ENCODE results near the gene LMAN1L. TPM values are rescaled to one million over a fixed set of nuclear protein-coding genes. Genes with fewer than 3 reads are reported as not detected.

The LMAN1L gene
- polyA plus RNA-seq, 3 donors, result 0.08 TPM; not detected in 2

DNA sequence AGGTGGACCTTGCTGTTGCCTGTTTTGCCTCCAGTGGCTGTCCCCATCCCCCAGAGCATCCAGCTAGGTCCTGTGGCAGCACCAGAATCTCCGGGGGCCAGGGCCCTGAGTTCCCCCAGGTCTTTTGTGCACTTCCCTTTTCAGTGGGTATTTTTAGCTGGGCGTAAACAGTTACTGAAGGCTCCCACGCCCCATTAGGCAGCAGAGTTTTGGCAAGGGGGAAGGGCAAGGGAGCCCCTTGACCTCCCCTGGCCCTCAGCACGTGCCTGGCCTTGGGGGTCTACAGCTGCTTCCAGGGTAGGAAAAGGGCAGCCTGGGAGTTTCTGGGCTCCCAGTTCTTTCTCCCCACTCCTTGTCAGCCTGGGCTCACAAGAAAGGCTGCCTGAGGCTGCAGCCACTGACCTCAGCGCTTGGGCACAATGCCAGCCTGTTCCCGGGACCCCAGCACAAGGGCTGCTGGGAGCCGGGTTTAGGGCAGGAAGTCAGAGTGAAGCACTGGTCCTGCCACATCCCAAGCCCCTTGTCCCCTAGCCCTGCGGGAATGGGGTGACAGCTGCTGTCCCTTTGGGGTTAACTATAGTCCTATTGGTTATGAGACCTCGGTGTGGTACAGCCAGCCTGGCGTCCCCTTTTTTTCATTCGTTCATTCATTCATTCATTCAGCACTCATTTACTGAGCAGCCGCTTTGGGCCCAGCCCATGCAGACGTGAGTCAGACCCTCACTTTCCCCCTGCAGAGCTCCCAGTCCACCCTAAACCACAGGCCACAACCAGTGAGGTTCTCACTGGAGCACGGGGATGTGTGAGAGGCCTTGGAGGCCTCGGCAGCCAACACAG is 22.3 kb upstream of the LMAN1L start:
- Mint-ChIP-seq H3K36me3 (peaks cover 39 to 62% of the 10 kb centered on the region in 2 donors), H3K9me3 (no peaks in the 10 kb centered on the region), H3K4me3 (peak overlapping the region; percentile 94 to 95), H3K27ac (peak overlapping the region; percentile 99 to 100 (median 100)), H3K4me1 (peaks cover 92% of the 10 kb centered on the region), H3K27me3 (ENCODE audit: low read depth in 3 of 3) (peaks cover 0 to 2% (median 0%) of the 10 kb centered on the region in 3 donors)
- Histone ChIP-seq H3K27me3 (ENCODE audit: control insufficient read depth in 2 of 2, insufficient read depth in 2 of 2, low read length in 2 of 2) (no peaks in the 10 kb centered on the region), H3K79me2 (ENCODE audit: insufficient read depth, low read length) (peaks cover 94% of the 10 kb centered on the region), H3K9me3 (replicated peaks in 1 of 2; ENCODE audit: control insufficient read depth in 1 of 2, insufficient read depth in 1 of 2, low read length in 2 of 2) (no peaks in the 10 kb centered on the region), H3K27ac (ENCODE audit: low read depth in 1 of 2, low read length in 2 of 2) (peak overlapping the region; percentile 96 to 97), H3K9ac (ENCODE audit: insufficient read depth, low read length, poor library complexity, severe bottlenecking) (peak overlapping the region; percentile 76), H3K4me3 (replicated peaks in 1 of 3; ENCODE audit: low read depth in 2 of 3, low read length in 3 of 3) (peak overlapping the region; percentile 17 to 100 (median 46)), H2AFZ (ENCODE audit: insufficient read depth, low read depth, low read length, poor library complexity, severe bottlenecking) (no peak overlapping the region), H3K4me1 (ENCODE audit: control insufficient read depth in 1 of 2, insufficient read depth in 2 of 2, low read length in 2 of 2) (peaks cover 89 to 100% of the 10 kb centered on the region in 2 donors), H3K36me3 (replicated peaks in 1 of 2; ENCODE audit: control insufficient read depth in 1 of 2, insufficient read depth in 2 of 2, low read length in 2 of 2) (peaks cover 17 to 34% of the 10 kb centered on the region in 2 donors), H3K4me2 (replicated peaks; ENCODE audit: extremely low read depth, low read length, poor library complexity, severe bottlenecking) (peak overlapping the region; percentile 93), H4K20me1 (ENCODE audit: insufficient read depth, low read length) (peaks cover 42% of the 10 kb centered on the region)
- DNase-seq, result peak; percentile 65 to 78 (median 66)
- no peak for TF ChIP-seq CTCF (IDR thresholded peaks at IDR 0.05)
- 2% methylated on average over 7 of the region's 15 CpGs for WGBS (ENCODE audit: insufficient coverage)
- intact Hi-C loops (cut with micrococcal nuclease), result loop anchor here in 1 of 2 donors (1.0 kb wide), 1 partner anchor 9 kb away; no protein-coding TSS in a partner anchor

GRCh38 chr15:74791007-74791406 is 21.6 kb upstream of the LMAN1L start:
- Mint-ChIP-seq H3K9me3 (no peaks in the 10 kb centered on the region), H3K4me3 (peak overlapping the region; percentile 48 to 95), H3K36me3 (peaks cover 38 to 60% of the 10 kb centered on the region in 2 donors), H3K27me3 (ENCODE audit: low read depth in 3 of 3) (peaks cover 0 to 2% (median 0%) of the 10 kb centered on the region in 3 donors), H3K4me1 (peaks cover 89% of the 10 kb centered on the region), H3K27ac (peak overlapping the region; percentile 68 to 100 (median 99))
- Histone ChIP-seq H2AFZ (ENCODE audit: insufficient read depth, low read depth, low read length, poor library complexity, severe bottlenecking) (no peak overlapping the region), H3K4me3 (replicated peaks in 1 of 3; ENCODE audit: low read depth in 2 of 3, low read length in 3 of 3) (peak overlapping the region in 1 of 3 experiments; percentile 100), H3K79me2 (ENCODE audit: insufficient read depth, low read length) (peaks cover 94% of the 10 kb centered on the region), H4K20me1 (ENCODE audit: insufficient read depth, low read length) (peaks cover 49% of the 10 kb centered on the region), H3K27me3 (ENCODE audit: control insufficient read depth in 2 of 2, insufficient read depth in 2 of 2, low read length in 2 of 2) (no peaks in the 10 kb centered on the region), H3K27ac (ENCODE audit: low read depth in 1 of 2, low read length in 2 of 2) (peak overlapping the region; percentile 96 to 97), H3K4me2 (replicated peaks; ENCODE audit: extremely low read depth, low read length, poor library complexity, severe bottlenecking) (peak overlapping the region; percentile 93), H3K4me1 (ENCODE audit: control insufficient read depth in 1 of 2, insufficient read depth in 2 of 2, low read length in 2 of 2) (peaks cover 82 to 98% of the 10 kb centered on the region in 2 donors), H3K9ac (ENCODE audit: insufficient read depth, low read length, poor library complexity, severe bottlenecking) (peak overlapping the region; percentile 76), H3K9me3 (replicated peaks in 1 of 2; ENCODE audit: control insufficient read depth in 1 of 2, insufficient read depth in 1 of 2, low read length in 2 of 2) (no peaks in the 10 kb centered on the region), H3K36me3 (replicated peaks in 1 of 2; ENCODE audit: control insufficient read depth in 1 of 2, insufficient read depth in 2 of 2, low read length in 2 of 2) (peaks cover 14 to 36% of the 10 kb centered on the region in 2 donors)
- intact Hi-C loops (cut with micrococcal nuclease), result no loop called here
- no peak for TF ChIP-seq CTCF (IDR thresholded peaks at IDR 0.05)
- DNase-seq, result no peak
- WGBS (ENCODE audit: insufficient coverage), result no CpG with 5 or more reads among the region's 1 CpG

All from CD14-positive monocyte (primary cell).